Gastrocnemius medialis (tissue), 4 donors: Measurements from ENCODE around the gene SMAD3.

ENCODE experiments used
- POLR2A ChIP-seq, 2 donors: fragments of 450-650 bp; IDR thresholded peaks; one replicate each; pipeline ENCODE4 v1.6.1; 2017; ENCODE audit warnings: antibody characterized with exemption in 2 of 2, mild to moderate bottlenecking in 2 of 2, moderate library complexity in 2 of 2
- TF ChIP-seq, protein P1 (sequence below), 5 experiments: fragments of 450-650 bp in 3 of 5; fragments of 200-600 bp in 2 of 5; sonication (generic) in 2 of 5; IDR thresholded peaks in 4 of 5; conservative IDR thresholded peaks in 1 of 5; 1 replicate in 4 of 5; 2 replicates in 1 of 5; pipeline ENCODE4 v1.5.1; 2016 to 2019; ENCODE audit warnings: antibody characterized with exemption in 5 of 5, mild to moderate bottlenecking in 3 of 5, moderate library complexity in 3 of 5

DNA sequence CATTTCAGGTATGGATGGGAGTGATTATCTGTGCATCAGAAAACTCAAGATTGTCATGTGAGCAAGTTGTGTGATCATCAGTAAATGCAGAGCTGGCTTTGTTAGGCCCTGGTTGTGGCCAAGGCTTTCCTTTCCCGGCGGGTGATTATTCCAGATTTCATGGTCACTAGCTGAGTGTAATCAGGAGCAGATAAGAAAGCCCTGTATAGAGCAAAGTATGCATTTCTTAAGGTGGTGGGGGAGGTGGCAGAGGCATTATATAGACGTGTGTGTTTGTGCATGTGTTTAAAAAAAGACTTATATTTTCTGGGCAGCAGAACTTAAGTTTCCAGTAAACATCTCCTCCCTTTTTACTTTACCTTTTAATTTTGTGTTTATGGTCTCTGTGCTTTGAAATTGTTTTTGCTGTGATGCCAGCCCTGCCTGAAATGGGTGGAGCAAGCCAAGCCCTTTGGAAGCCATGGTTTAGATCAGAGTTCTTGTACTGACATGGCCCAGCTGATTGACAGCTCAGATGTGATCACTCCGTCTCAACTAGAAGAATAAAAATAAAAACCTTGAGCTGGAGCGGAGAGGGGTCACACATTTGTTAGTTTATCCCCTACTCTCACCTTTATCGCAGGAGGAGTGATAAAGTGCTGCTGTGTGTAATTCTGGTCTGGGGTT lies 22.2 kb downstream of the SMAD3 start:
- TF ChIP-seq POLR2A (IDR thresholded peaks at IDR 0.05) = no peak
- TF ChIP-seq, protein P1, sequence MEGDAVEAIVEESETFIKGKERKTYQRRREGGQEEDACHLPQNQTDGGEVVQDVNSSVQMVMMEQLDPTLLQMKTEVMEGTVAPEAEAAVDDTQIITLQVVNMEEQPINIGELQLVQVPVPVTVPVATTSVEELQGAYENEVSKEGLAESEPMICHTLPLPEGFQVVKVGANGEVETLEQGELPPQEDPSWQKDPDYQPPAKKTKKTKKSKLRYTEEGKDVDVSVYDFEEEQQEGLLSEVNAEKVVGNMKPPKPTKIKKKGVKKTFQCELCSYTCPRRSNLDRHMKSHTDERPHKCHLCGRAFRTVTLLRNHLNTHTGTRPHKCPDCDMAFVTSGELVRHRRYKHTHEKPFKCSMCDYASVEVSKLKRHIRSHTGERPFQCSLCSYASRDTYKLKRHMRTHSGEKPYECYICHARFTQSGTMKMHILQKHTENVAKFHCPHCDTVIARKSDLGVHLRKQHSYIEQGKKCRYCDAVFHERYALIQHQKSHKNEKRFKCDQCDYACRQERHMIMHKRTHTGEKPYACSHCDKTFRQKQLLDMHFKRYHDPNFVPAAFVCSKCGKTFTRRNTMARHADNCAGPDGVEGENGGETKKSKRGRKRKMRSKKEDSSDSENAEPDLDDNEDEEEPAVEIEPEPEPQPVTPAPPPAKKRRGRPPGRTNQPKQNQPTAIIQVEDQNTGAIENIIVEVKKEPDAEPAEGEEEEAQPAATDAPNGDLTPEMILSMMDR (IDR thresholded peaks at IDR 0.05 in 4 of 5, conservative IDR thresholded peaks at IDR 0.05 in 1 of 5) = no peak
